T-helper 17 cell (primary cell): Measurements from ENCODE around the gene C1QTNF6. TPM values are rescaled to one million over a fixed set of nuclear protein-coding genes. Genes with fewer than 3 reads are reported as not detected.

Experiments used
- ATAC-seq: fragments of 150-1000 bp; cut with Tn5 transposase; 2 replicates; pipeline ENCODE4 v1.10.0; 2021; ENCODE audit warnings: mild to moderate bottlenecking, moderate library complexity
- DNase-seq, 3 donors: peaks; one replicate each; pipeline versions ENCODE4 v3.0.0 to v3.0.0-alpha.2; 2020 to 2021
- H3K9me3 ChIP-seq: one replicate; pipeline ENCODE4 v1.7.0; 2013; ENCODE audit warnings: low read length, mild to moderate bottlenecking; ENCODE audit not compliant: control insufficient read depth, poor library complexity, severe bottlenecking
- H3K27ac Mint-ChIP-seq: one replicate; pipeline ENCODE4 v1.8.0; 2022; ENCODE audit warnings: mild to moderate bottlenecking, moderate library complexity, mixed read lengths
- H3K27me3 Mint-ChIP-seq: one replicate; pipeline ENCODE4 v1.8.0; 2022; ENCODE audit warnings: mixed read lengths
- H3K36me3 Mint-ChIP-seq: one replicate; pipeline ENCODE4 v1.8.0; 2022; ENCODE audit warnings: low read depth, mixed read lengths
- H3K4me1 Mint-ChIP-seq: one replicate; pipeline ENCODE4 v1.8.0; 2022; ENCODE audit warnings: mild to moderate bottlenecking, mixed read lengths
- H3K4me3 Mint-ChIP-seq: one replicate; pipeline ENCODE4 v1.8.0; 2022; ENCODE audit warnings: mild to moderate bottlenecking, moderate library complexity, mixed read lengths
- total RNA-seq, 4 donors: library from RNA in 2 of 4; stranded (reverse) in 2 of 4; gene quantifications; one replicate each; pipeline ENCODE4 v1.2.3 and lab custom pipeline; 2022 to 2026

The C1QTNF6 gene
- total RNA-seq, 2 donors from 2014 or later = 11.2 to 11.8 TPM

GRCh38 chr22:37186228-37186996 lies 1.6 kb downstream of the C1QTNF6 start:
- Mint-ChIP-seq H3K27ac (peak overlapping the region; percentile 90), H3K36me3 (no peaks in the 10 kb centered on the region), H3K4me1 (peaks cover 13% of the 10 kb centered on the region), H3K27me3 (no peaks in the 10 kb centered on the region), H3K4me3 (peak overlapping the region; percentile 80)
- DNase-seq (no peak), ATAC-seq (peak; percentile 87)
- H3K9me3 ChIP-seq = no peaks in the 10 kb centered on the region

GRCh38 chr22:37185646-37186227 lies 2.3 kb downstream of the C1QTNF6 start:
- H3K4me1 Mint-ChIP-seq = peaks cover 13% of the 10 kb centered on the region
- no peaks in the 10 kb centered on the region for H3K27me3 Mint-ChIP-seq
- peak overlapping the region; percentile 80 for H3K4me3 Mint-ChIP-seq
- ATAC-seq (peak; percentile 8), DNase-seq (no peak)
- no peaks in the 10 kb centered on the region for H3K9me3 ChIP-seq
- H3K36me3 Mint-ChIP-seq = no peaks in the 10 kb centered on the region
- H3K27ac Mint-ChIP-seq = peak overlapping the region; percentile 90

GRCh38 chr22:37184816-37185541 lies 3.1 kb downstream of the C1QTNF6 start:
- no peaks in the 10 kb centered on the region for H3K27me3 Mint-ChIP-seq
- DNase-seq (no peak), ATAC-seq (no peak)
- H3K4me3 Mint-ChIP-seq = no peak overlapping the region
- H3K27ac Mint-ChIP-seq = no peak overlapping the region
- H3K9me3 ChIP-seq = no peaks in the 10 kb centered on the region
- peaks cover 13% of the 10 kb centered on the region for H3K4me1 Mint-ChIP-seq
- no peaks in the 10 kb centered on the region for H3K36me3 Mint-ChIP-seq

GRCh38 chr22:37184380-37184755 lies 3.7 kb downstream of the C1QTNF6 start:
- no peak overlapping the region for H3K27ac Mint-ChIP-seq
- peaks cover 13% of the 10 kb centered on the region for H3K4me1 Mint-ChIP-seq
- DNase-seq = no peak
- no peak for ATAC-seq
- H3K4me3 Mint-ChIP-seq = no peak overlapping the region
- no peaks in the 10 kb centered on the region for H3K9me3 ChIP-seq
- H3K27me3 Mint-ChIP-seq = no peaks in the 10 kb centered on the region
- H3K36me3 Mint-ChIP-seq = no peaks in the 10 kb centered on the region

GRCh38 chr22:37183432-37184379 lies 4.3 kb downstream of the C1QTNF6 start:
- Mint-ChIP-seq H3K27ac (no peak overlapping the region), H3K36me3 (no peaks in the 10 kb centered on the region), H3K27me3 (no peaks in the 10 kb centered on the region), H3K4me1 (peaks cover 13% of the 10 kb centered on the region), H3K4me3 (no peak overlapping the region)
- no peaks in the 10 kb centered on the region for H3K9me3 ChIP-seq
- DNase-seq (no peak), ATAC-seq (no peak)

- H3K36me3 Mint-ChIP-seq = peaks cover under 1% of the 10 kb centered on the region
- ATAC-seq = no peak
Observed at GRCh38 chr22:37182949-37183245, 5.2 kb downstream of the C1QTNF6 start.

GRCh38 chr22:37182101-37182948 lies 5.7 kb downstream of the C1QTNF6 start:
- no peak for ATAC-seq
- Mint-ChIP-seq H3K36me3 (peaks cover 3% of the 10 kb centered on the region), H3K4me3 (no peak overlapping the region), H3K27ac (no peak overlapping the region), H3K27me3 (peaks cover 10% of the 10 kb centered on the region), H3K4me1 (peaks cover 17% of the 10 kb centered on the region)
- no peaks in the 10 kb centered on the region for H3K9me3 ChIP-seq
- no peak for DNase-seq

More at GRCh38 chr22:37182949-37183245, 5.2 kb downstream of the C1QTNF6 start:
- Mint-ChIP-seq H3K27ac (no peak overlapping the region), H3K4me3 (no peak overlapping the region), H3K4me1 (peaks cover 16% of the 10 kb centered on the region), H3K27me3 (peaks cover 5% of the 10 kb centered on the region)
- no peaks in the 10 kb centered on the region for H3K9me3 ChIP-seq
- no peak for DNase-seq

- H3K27ac Mint-ChIP-seq = no peak overlapping the region
- no peak overlapping the region for H3K4me3 Mint-ChIP-seq
- peaks cover 17% of the 10 kb centered on the region for H3K4me1 Mint-ChIP-seq
- H3K9me3 ChIP-seq = no peaks in the 10 kb centered on the region
- peaks cover 3% of the 10 kb centered on the region for H3K36me3 Mint-ChIP-seq
- DNase-seq (no peak), ATAC-seq (no peak)
- H3K27me3 Mint-ChIP-seq = peaks cover 13% of the 10 kb centered on the region
Observed at GRCh38 chr22:37181681-37182080, 6.4 kb downstream of the C1QTNF6 start.

GRCh38 chr22:37180531-37181231 lies 7.4 kb downstream of the C1QTNF6 start:
- peaks cover 11% of the 10 kb centered on the region for H3K4me1 Mint-ChIP-seq
- H3K27ac Mint-ChIP-seq = no peak overlapping the region
- DNase-seq (no peak), ATAC-seq (no peak)
- no peaks in the 10 kb centered on the region for H3K9me3 ChIP-seq
- peaks cover 5% of the 10 kb centered on the region for H3K36me3 Mint-ChIP-seq
- H3K4me3 Mint-ChIP-seq = no peak overlapping the region
- peaks cover 23% of the 10 kb centered on the region for H3K27me3 Mint-ChIP-seq

- Mint-ChIP-seq H3K4me1 (peaks cover 11% of the 10 kb centered on the region), H3K4me3 (no peak overlapping the region), H3K27ac (no peak overlapping the region), H3K27me3 (peaks cover 27% of the 10 kb centered on the region), H3K36me3 (peaks cover 5% of the 10 kb centered on the region)
- DNase-seq = no peak
- no peaks in the 10 kb centered on the region for H3K9me3 ChIP-seq
- no peak for ATAC-seq
Observed at GRCh38 chr22:37179622-37180420, 8.2 kb downstream of the C1QTNF6 start.

- H3K27ac Mint-ChIP-seq = no peak overlapping the region
Observed at GRCh38 chr22:37179126-37179470, 8.9 kb downstream of the C1QTNF6 start.

More at GRCh38 chr22:37179126-37179470, 8.9 kb downstream of the C1QTNF6 start:
- peaks cover 32% of the 10 kb centered on the region for H3K27me3 Mint-ChIP-seq
- peaks cover 9% of the 10 kb centered on the region for H3K36me3 Mint-ChIP-seq
- no peaks in the 10 kb centered on the region for H3K9me3 ChIP-seq
- peaks cover 12% of the 10 kb centered on the region for H3K4me1 Mint-ChIP-seq
- no peak overlapping the region for H3K4me3 Mint-ChIP-seq
- DNase-seq (no peak), ATAC-seq (no peak)
